Activated CD8-positive, alpha-beta memory T cell treated with anti-CD3 and anti-CD28 coated beads, Interleukin-2, amount 50 U/mL, for 1 hour (primary cell): ENCODE measurements around the gene CST7.
A peak's percentile ranks its signal among the peaks of the same experiment; 100 is the strongest.
"Not testable (repeated sequence)": the region's sequence is repeated elsewhere in the genome, so short reads cannot be mapped to it uniquely, and the experiment has no call there.

ENCODE experiments used
- DNase-seq: peaks from one replicate; pipeline ENCODE4 v3.0.0-alpha.2; 2020; ENCODE audit errors: extremely low read depth

Gene CST7

GRCh38 chr20:24986436-24987015, 37.5 kb downstream of the CST7 start:
- no peak for DNase-seq

- no peak for DNase-seq
Measured at GRCh38 chr20:24987244-24987643, 38.2 kb downstream of the CST7 start.

GRCh38 chr20:24987873-24988835, 39.1 kb downstream of the CST7 start:
- no peak for DNase-seq

GRCh38 chr20:24989162-24989561, 40.1 kb downstream of the CST7 start:
- DNase-seq = no peak

- DNase-seq = no peak
Measured at GRCh38 chr20:24990810-24991252, 41.8 kb downstream of the CST7 start.

- no peak for DNase-seq
Measured at GRCh38 chr20:24991897-24992486, 42.9 kb downstream of the CST7 start.

- DNase-seq = peak; percentile 90
Measured at GRCh38 chr20:24992487-24993205, 43.6 kb downstream of the CST7 start, which contains the start of gene APMAP. Gene APMAP (minus strand): TSS chr20:24992751. CDS start chr20:24992688, 63 bp downstream.

- no peak for DNase-seq
Measured at GRCh38 chr20:24993337-24994185, 44.5 kb downstream of the CST7 start.

GRCh38 chr20:24994186-24994465, 45.1 kb downstream of the CST7 start:
- no peak for DNase-seq

GRCh38 chr20:24994470-24995368, 45.6 kb downstream of the CST7 start:
- peak; percentile 63 for DNase-seq

GRCh38 chr20:24995741-24996448, 46.8 kb downstream of the CST7 start:
- DNase-seq = no peak

- DNase-seq = no peak
Measured at GRCh38 chr20:24996449-24997377, 47.6 kb downstream of the CST7 start.

- no peak for DNase-seq
Measured at GRCh38 chr20:24998121-24998520, 49.1 kb downstream of the CST7 start.

GRCh38 chr20:24998631-24999445, 49.8 kb downstream of the CST7 start:
- no peak for DNase-seq

GRCh38 chr20:24999568-24999967, 50.5 kb downstream of the CST7 start:
- no peak for DNase-seq

GRCh38 chr20:25000268-25000801, 51.3 kb downstream of the CST7 start:
- DNase-seq = no peak

- DNase-seq = not testable (repeated sequence)
Measured at GRCh38 chr20:25001323-25001722, 52.3 kb downstream of the CST7 start.
